ENCODE results near the gene DPF3.

Gene DPF3

DNA sequence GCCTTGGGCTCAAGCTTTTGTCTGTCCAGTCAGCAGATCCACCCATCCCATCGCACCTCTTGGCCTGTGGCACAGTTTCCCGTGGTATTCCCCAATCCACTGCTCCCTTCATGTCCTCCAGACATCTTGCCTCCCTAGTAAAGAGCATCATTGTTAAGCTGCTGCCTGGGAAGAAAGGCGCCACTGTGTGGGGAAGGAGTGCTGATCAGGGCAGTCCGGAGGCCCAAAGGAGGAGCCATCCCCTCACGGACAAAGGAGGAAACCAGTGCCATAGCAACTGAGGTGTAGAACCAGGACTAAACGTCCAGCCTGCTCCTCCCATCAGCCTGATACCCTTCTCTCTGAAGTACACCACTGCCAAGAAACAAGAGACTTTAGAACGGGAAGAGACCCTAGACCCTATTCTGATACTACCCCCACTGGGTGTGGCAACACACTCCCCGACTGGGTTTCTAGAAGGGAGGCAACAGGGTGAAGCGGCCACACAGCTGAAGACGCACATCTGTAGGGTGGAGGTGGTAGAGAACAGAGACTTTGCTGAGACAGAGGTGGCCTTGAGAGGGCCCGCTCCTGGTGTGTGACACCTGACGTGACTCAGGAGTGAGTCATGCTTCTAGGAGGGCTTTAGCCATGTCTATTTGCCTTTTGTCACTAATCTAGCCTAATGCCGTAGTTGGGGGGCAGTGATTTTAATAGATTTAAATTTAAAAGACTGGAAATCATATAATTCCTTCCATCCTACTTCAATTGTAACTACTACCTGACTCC lies 185.0 kb downstream of the DPF3 start:
- DNase-seq: no peak

DNA sequence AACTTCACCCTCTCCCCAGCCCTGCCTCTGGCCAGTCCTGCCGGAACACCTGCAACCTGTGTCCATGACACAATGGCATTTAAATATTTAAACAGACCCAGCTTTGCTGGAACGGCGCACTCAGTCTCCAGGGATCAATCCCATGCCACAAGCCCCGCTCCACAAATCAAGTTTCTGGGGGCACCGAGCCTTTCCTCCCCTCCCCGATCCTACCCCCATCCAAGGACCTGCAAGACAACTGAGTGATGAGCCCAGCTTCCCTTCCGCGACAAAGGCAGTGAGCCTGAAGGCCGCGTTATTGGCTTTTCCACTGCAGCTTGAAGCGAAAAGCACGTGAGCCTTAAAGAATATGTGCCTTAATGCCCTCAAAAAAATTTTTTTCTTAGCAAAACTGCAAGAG lies 185.7 kb downstream of the DPF3 start:
- DNase-seq: no peak

- no peak for DNase-seq
These were observed 187.4 kb downstream of the DPF3 start for GRCh38 chr14:72706485-72706884.

DNA sequence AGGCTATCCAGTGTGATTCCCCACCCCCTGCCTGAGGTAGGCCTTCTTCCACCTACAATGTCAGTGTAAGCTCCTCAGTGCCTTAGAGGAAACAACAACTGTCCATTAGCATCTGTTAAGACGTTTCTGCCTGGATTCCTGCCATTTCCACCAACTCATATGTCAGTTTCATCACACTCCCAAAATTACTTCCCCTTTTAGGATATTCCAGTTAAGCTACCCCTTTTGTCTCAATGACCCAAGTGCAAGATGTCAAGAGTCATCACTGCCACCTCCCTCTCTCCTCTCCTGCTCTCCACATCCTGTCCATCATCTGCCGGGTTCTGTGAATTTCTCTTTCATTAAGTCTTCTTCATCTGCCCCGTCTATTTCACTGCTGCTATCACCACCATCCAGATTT lies 189.4 kb downstream of the DPF3 start:
- no peak for DNase-seq

GRCh38 chr14:72701605-72702004 lies 192.3 kb downstream of the DPF3 start:
- DNase-seq: no peak

- DNase-seq: no peak
These were observed 192.7 kb downstream of the DPF3 start for GRCh38 chr14:72701237-72701565.

- no peak for DNase-seq
These were observed 193.3 kb downstream of the DPF3 start for GRCh38 chr14:72700338-72701236.

DNA sequence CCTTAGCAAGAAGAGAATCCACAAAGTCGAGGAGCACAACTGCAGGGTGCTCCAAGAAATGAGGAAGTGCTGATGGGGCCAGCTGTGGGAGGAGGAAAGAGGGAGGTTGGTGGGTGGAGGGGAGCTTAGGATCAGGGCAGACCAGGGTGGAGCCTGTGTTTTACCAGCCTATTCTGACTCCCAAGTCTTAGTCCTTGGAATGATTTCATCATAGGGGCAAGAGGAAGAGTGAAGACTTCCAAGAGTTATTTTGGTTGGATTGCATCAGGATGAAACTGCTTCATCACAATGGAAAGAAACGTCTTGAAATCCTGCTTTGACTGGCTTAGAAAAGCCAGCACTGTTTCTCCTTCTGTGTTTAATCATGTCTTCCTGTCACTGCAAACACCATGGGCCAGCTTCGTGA lies 194.0 kb downstream of the DPF3 start:
- no peak for DNase-seq

GRCh38 chr14:72699443-72699842 lies 194.5 kb downstream of the DPF3 start:
- DNase-seq: no peak

DNA sequence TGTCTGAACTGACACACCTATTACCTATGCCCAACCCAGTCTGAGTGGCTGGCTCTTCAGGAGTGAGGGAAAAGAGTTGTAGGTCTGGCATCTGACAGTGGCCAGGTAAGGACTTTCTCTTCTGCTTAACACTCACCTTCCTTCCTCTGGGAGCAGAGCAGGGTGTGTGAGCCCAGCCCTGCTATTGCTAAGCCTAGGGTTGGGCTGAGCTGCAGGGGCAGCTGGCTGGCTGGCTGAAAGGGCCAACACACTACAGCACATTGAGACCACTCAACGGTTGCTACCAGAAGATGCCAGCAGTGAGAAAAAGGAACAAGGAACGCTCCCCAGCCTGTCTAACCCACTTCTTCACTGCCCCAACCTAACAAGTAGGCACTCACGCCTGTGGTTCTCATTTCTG lies 201.2 kb downstream of the DPF3 start:
- no peak for DNase-seq

DNA sequence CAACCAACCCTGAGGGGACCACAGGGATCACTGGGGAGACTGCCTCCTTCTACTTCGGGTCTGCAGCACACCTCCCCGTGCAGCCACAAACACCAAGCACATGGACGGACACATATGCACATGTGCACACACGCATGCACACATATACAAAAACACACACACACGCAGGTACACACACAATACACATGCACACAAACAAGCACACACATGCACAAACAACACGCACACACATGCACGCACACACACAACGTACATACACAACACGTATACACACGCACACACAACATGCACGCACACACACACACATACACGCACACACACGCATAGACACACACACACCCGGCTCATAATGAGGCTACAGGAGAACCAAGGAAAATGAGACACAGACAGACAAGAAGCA lies 203.6 kb downstream of the DPF3 start:
- no peak for DNase-seq

- no peak for DNase-seq
These were observed 204.8 kb downstream of the DPF3 start for GRCh38 chr14:72688990-72689671.

DNA sequence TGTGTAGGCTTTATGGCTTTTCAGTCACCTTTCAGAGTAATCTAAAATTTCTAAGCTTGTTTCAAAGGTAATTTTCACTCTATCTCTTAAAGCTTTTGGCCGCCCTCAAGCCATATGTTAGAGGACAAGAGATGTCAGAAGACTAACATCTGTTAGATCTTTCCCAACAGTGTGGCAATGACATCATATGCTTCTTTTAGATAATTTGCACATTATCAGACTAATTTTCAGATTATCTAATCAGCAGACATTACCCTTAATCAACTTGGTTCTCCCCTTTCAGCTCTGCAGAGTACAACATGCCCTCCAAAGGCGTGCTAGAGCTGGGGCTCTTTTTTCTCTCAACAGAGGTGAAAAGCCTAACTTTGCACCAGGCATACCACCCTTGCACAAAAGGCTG lies 207.1 kb downstream of the DPF3 start:
- no peak for DNase-seq

GRCh38 chr14:72686101-72686500 lies 207.8 kb downstream of the DPF3 start:
- no peak for DNase-seq

- no peak for DNase-seq
These were observed 208.4 kb downstream of the DPF3 start for GRCh38 chr14:72685456-72685855.

DNA sequence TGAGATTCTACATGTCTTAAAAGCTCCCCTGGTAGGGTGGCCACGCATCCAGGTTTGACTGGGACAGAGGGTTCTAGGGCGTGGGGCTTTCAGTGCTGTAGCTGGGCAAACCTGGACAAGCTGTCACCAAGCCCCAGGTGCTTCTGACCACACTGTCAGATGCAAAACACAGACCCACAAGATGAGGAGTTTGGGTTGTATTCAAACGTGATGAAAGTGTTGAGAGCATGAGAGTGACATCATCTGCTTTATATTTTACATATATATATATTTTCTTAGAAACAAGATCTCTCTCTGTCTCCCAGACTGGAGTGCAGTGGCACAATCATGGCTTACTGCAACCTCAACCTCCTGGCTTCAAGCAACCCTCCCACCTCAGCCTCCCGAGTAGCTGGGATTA lies 210.1 kb downstream of the DPF3 start:
- DNase-seq: no peak

DNA sequence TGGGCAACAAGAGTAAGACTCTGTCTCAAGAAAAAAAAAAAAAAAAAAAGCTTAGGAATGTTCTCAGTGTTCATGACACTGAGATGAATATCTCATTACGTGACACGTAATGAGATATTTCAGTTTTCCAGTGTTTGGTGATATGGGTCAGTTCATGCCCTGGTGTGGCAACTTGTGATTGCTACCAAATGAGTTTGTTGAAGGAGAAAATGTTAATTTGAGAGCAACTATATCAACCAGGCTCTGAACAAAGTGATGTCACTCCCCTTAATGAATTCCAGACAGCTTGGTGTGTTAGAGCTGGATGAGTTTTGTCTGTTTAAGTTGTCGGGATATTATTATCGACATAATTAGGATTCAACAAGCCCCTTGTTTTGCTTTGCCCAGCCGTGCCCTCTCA lies 211.7 kb downstream of the DPF3 start:
- DNase-seq: no peak

GRCh38 chr14:72680853-72681640 lies 212.9 kb downstream of the DPF3 start:
- no peak for DNase-seq

GRCh38 chr14:72679536-72680151 lies 214.3 kb downstream of the DPF3 start:
- DNase-seq: no peak

DNA sequence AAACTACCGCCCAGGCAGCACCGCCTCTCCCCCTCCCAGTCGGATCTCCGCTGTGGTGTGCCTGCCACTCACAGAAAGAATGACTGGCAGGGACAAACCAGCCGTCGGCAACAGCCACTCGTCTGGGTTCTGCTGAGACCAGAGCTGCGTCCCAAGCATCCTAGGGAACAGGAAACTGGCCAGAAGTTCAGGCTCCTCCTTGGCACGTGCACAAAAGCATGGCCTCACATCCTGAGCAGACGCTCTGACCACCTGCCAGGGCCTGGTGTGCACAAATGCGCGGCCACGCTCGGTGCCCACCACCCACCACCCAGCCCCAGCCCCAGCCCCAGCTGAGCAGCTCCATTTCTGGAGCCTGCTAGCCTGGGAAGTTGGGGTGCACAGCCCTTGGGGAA lies 214.8 kb downstream of the DPF3 start:
- no peak for DNase-seq

DNA sequence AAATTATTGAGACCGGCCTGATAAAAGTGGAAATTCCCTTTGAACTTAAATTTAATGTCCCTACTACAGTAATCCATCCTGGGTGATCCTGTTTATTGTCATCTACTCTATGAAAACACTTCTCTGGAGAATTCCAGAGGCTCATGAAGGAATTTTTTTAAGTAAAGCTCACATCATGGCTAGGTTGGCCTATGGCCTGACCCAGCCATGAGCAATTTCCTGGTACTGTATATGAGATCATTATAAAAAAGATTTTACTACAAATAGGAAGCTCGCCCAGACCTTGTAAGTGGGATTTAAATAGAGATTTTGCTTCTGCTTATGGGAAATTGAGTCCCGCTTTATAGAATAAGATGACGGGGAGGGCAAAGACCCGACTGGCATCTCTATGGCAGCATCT lies 215.5 kb downstream of the DPF3 start:
- DNase-seq: no peak

- no peak for DNase-seq
These were observed 216.2 kb downstream of the DPF3 start for GRCh38 chr14:72677664-72678063.

DNA sequence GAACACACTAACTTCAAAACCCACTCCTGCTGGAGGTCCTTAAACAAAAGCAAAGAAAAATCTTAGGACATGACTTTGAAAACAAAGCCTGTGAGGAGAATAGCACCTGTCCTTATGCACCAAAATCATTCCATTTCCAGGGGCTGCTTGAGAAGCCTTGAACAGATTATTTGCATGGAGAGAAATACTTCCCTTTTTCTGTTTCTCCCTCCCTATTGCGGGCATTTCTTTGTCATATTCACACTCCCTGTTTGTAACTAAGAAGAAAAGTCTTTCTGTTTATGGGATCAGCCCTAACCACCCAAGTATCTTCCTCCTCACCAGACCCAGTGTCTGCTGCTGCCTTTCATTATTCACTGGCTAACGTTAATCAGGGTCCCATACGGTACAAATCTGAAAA lies 218.8 kb downstream of the DPF3 start:
- DNase-seq: no peak
